Suprapubic skin (tissue), 4 donors: Measurements from ENCODE around the gene CACNA2D4.

ENCODE experiments used
- CTCF ChIP-seq, 2 donors: fragments of 200-600 bp in 1 of 2; fragments of 450-650 bp in 1 of 2; sonication (generic) in 1 of 2; IDR thresholded peaks; one replicate each; pipeline ENCODE4 v1.5.1; 2016 to 2019; ENCODE audit warnings: antibody characterized with exemption in 2 of 2, mild to moderate bottlenecking in 1 of 2, moderate library complexity in 1 of 2
- POLR2A ChIP-seq, 2 donors: fragments of 450-650 bp; IDR thresholded peaks; one replicate each; pipeline ENCODE4 v1.6.1; 2017; ENCODE audit warnings: antibody characterized with exemption in 2 of 2, mild to moderate bottlenecking in 2 of 2, moderate library complexity in 2 of 2
- POLR2AphosphoS5 ChIP-seq, 3 donors: sonication (generic); formaldehyde crosslinking; IDR thresholded peaks; one replicate each; pipeline ENCODE4 v1.6.1; 2017; ENCODE audit warnings: antibody characterized with exemption in 3 of 3

DNA sequence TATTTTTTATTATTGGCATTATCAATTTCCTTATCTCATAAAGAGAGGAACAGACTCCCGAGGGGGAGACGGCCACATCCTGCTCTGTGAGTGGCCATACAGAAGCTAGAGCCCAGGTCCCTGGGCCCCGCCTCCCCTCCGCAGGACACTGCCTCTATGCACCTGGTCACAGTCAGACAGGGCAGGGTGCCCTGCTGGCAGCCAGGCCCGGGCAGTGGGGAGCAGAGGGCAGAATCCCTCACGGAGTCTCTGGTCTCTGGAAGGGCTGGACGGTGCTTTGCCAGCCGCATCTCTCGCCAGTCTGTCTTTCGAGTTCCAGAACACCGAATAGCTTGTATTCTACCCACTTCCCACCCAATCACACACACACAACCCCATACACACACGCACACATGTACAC is 16.4 kb upstream of the CACNA2D4 start:
- TF ChIP-seq CTCF (IDR thresholded peaks at IDR 0.05) = no peak
- TF ChIP-seq POLR2AphosphoS5 (IDR thresholded peaks at IDR 0.05) = no peak
- no peak for TF ChIP-seq POLR2A (IDR thresholded peaks at IDR 0.05)
